Immature natural killer cell (primary cell): ENCODE measurements around the gene ELMO1. TPM values are rescaled to one million over a fixed set of nuclear protein-coding genes. Genes with fewer than 3 reads are reported as not detected.

Experiments
- DNase-seq, 3 donors: peaks; one replicate each; pipeline ENCODE4 v3.0.0; 2022; ENCODE audit warnings: mixed read lengths in 1 of 3
- H3K27ac Mint-ChIP-seq, 6 donors: one replicate each; pipeline ENCODE4 v1.8.0; 2020; ENCODE audit warnings: mixed read lengths in 6 of 6, mild to moderate bottlenecking in 5 of 6, inconsistent platforms in 4 of 6, moderate library complexity in 3 of 6
- H3K27me3 Mint-ChIP-seq, 3 donors: one replicate each; pipeline ENCODE4 v1.8.0; 2020 to 2021; ENCODE audit warnings: low read depth in 3 of 3, mild to moderate bottlenecking in 3 of 3, mixed read lengths in 3 of 3, moderate library complexity in 3 of 3, inconsistent platforms in 1 of 3
- H3K36me3 Mint-ChIP-seq, 3 donors: one replicate each; pipeline ENCODE4 v1.8.0; 2020; ENCODE audit warnings: mixed read lengths in 3 of 3, inconsistent platforms in 2 of 3, mild to moderate bottlenecking in 2 of 3
- H3K4me1 Mint-ChIP-seq, 2 donors: one replicate each; pipeline ENCODE4 v1.8.0; 2020; ENCODE audit warnings: inconsistent platforms in 2 of 2, mild to moderate bottlenecking in 2 of 2, mixed read lengths in 2 of 2, moderate library complexity in 1 of 2
- H3K4me3 Mint-ChIP-seq, 5 donors: one replicate each; pipeline ENCODE4 v1.8.0; 2020; ENCODE audit warnings: mild to moderate bottlenecking in 5 of 5, mixed read lengths in 5 of 5, inconsistent platforms in 3 of 5, moderate library complexity in 3 of 5
- H3K9me3 Mint-ChIP-seq, 6 donors: one replicate each; pipeline ENCODE4 v1.8.0; 2020; ENCODE audit warnings: mild to moderate bottlenecking in 6 of 6, mixed read lengths in 6 of 6, inconsistent platforms in 4 of 6, moderate library complexity in 3 of 6
- polyA plus RNA-seq, 3 donors: library from polyadenylated mRNA; unstranded; fragments of 300-500 nt; fragmentation: Illumina TruSeq; gene quantifications; one replicate each; pipeline ENCODE4 v1.2.3, GENCODE V29; 2021

The ELMO1 gene
- polyA plus RNA-seq, 3 donors from 2014 or later, result 31.9 to 65.9 (median 53.1) TPM

- H3K4me1 Mint-ChIP-seq, result peaks cover 36 to 58% of the 10 kb centered on the region in 2 donors
- H3K36me3 Mint-ChIP-seq, result no peaks in the 10 kb centered on the region
- no peaks in the 10 kb centered on the region for H3K9me3 Mint-ChIP-seq
- no peak for DNase-seq
- H3K4me3 Mint-ChIP-seq, result no peak overlapping the region
- H3K27ac Mint-ChIP-seq, result no peak overlapping the region
- peaks cover 0 to under 1% (median 0%) of the 10 kb centered on the region in 3 donors for H3K27me3 Mint-ChIP-seq
Measured at GRCh38 chr7:37283716-37284115, 164.9 kb downstream of the ELMO1 start.

GRCh38 chr7:37282927-37283326 lies 165.7 kb downstream of the ELMO1 start:
- H3K36me3 Mint-ChIP-seq, result no peaks in the 10 kb centered on the region
- H3K4me3 Mint-ChIP-seq, result no peak overlapping the region
- H3K4me1 Mint-ChIP-seq, result peaks cover 35 to 61% of the 10 kb centered on the region in 2 donors
- H3K27me3 Mint-ChIP-seq, result peaks cover 0 to 4% (median 0%) of the 10 kb centered on the region in 3 donors
- no peak for DNase-seq
- H3K27ac Mint-ChIP-seq, result no peak overlapping the region
- H3K9me3 Mint-ChIP-seq, result no peaks in the 10 kb centered on the region

- no peaks in the 10 kb centered on the region for H3K36me3 Mint-ChIP-seq
- H3K4me1 Mint-ChIP-seq, result peaks cover 29 to 64% of the 10 kb centered on the region in 2 donors
- H3K27me3 Mint-ChIP-seq, result peaks cover 0 to 4% (median 0%) of the 10 kb centered on the region in 3 donors
- no peaks in the 10 kb centered on the region for H3K9me3 Mint-ChIP-seq
- no peak overlapping the region for H3K4me3 Mint-ChIP-seq
- DNase-seq, result no peak
- H3K27ac Mint-ChIP-seq, result peak overlapping the region in 2 of 6 donors; percentile 13 to 60
Measured at GRCh38 chr7:37282093-37282444, 166.6 kb downstream of the ELMO1 start.

- H3K36me3 Mint-ChIP-seq, result no peaks in the 10 kb centered on the region
- H3K4me3 Mint-ChIP-seq, result no peak overlapping the region
- peak overlapping the region in 1 of 6 donors; percentile 60 for H3K27ac Mint-ChIP-seq
- DNase-seq, result no peak
- H3K27me3 Mint-ChIP-seq, result peaks cover 0 to 4% (median 0%) of the 10 kb centered on the region in 3 donors
- H3K9me3 Mint-ChIP-seq, result no peaks in the 10 kb centered on the region
- H3K4me1 Mint-ChIP-seq, result peaks cover 28 to 64% of the 10 kb centered on the region in 2 donors
Measured at GRCh38 chr7:37281368-37282092, 167.1 kb downstream of the ELMO1 start.

GRCh38 chr7:37277513-37277912 lies 171.2 kb downstream of the ELMO1 start:
- Mint-ChIP-seq H3K36me3 (no peaks in the 10 kb centered on the region), H3K9me3 (no peaks in the 10 kb centered on the region), H3K4me1 (peaks cover 18 to 63% of the 10 kb centered on the region in 2 donors), H3K4me3 (no peak overlapping the region), H3K27ac (no peak overlapping the region), H3K27me3 (peaks cover 0 to 4% (median 0%) of the 10 kb centered on the region in 3 donors)
- no peak for DNase-seq

DNA sequence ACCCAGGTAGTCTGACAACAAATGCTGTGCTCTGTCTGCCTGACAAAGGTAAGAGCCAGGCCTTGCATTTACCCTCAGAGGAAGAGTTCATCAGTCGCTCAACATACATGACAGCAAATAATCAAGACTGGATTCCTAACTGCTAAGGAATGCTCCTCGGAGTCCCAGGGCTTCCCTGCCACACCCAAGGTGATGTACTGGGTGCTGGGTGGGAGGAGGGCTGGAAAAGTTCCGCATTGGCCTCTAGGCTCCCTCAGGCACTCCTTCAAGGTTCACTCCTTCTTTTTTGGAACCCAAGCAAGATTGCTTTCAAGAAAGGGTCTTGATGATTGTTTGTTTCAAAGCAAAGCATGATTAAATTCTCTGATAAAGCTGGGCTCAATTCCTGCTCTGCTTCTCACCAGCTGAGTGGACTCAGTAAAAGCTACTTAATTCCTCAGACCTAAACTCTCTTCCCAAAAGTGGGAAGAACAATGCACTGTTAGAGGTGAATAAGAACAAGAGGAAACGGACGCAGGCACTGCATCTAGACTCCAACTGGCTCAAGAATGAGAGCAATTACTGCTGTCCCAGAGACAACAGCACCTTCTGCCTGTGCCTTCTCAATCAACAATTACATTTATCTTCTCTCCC lies 173.5 kb downstream of the ELMO1 start:
- no peaks in the 10 kb centered on the region for H3K9me3 Mint-ChIP-seq
- H3K4me1 Mint-ChIP-seq, result peaks cover 22 to 63% of the 10 kb centered on the region in 2 donors
- peaks cover 3 to 9% (median 5%) of the 10 kb centered on the region in 3 donors for H3K36me3 Mint-ChIP-seq
- H3K27ac Mint-ChIP-seq, result no peak overlapping the region
- no peak overlapping the region for H3K4me3 Mint-ChIP-seq
- H3K27me3 Mint-ChIP-seq, result peaks cover 0 to 4% (median 0%) of the 10 kb centered on the region in 3 donors
- DNase-seq, result no peak

- DNase-seq, result no peak
- Mint-ChIP-seq H3K27me3 (peaks cover 0 to 4% (median 0%) of the 10 kb centered on the region in 3 donors), H3K4me3 (no peak overlapping the region), H3K9me3 (no peaks in the 10 kb centered on the region), H3K27ac (peak overlapping the region in 1 of 6 donors; percentile 34), H3K36me3 (peaks cover 5 to 9% (median 7%) of the 10 kb centered on the region in 3 donors), H3K4me1 (peaks cover 22 to 57% of the 10 kb centered on the region in 2 donors)
Measured at GRCh38 chr7:37273891-37274290, 174.8 kb downstream of the ELMO1 start.

DNA sequence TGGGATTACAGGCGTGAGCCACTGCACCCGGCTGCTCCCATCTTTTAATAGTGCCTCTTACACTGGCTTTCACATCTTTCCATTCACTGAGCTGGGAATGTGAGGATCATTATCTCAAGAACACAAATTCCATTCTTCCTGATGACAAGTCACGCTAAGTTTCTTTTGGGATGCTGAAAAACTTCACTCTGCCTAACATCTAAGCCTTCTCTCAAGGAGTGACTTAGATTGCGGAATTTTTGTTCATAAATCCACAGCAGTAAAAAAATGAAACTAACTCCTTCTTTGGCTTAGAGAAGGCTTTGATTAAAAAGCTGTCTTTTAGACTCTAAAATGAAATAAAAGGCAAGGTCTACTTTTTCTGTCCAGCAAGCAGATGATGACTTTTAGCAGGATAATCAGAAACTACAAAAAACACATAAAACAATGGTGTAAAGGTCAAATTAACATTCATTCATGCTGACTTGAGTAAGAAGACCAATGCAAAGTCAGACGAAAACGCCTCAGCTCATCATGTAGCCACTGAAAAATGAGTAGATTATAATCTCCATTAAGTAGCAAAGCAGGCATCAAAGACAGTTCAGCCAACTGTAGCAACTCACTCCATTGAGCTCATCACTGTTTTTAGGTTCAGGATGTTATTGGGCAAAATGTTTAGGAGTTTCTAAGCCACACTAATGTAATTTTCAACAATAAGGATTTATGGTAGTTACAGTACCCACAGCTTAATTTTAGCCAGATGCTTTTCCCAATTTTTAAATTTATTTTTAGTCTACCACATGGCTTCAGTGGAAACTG lies 178.8 kb downstream of the ELMO1 start:
- Mint-ChIP-seq H3K9me3 (no peaks in the 10 kb centered on the region), H3K4me1 (peaks cover 30 to 42% of the 10 kb centered on the region in 2 donors), H3K27me3 (no peaks in the 10 kb centered on the region), H3K27ac (no peak overlapping the region), H3K36me3 (peaks cover 5 to 14% (median 7%) of the 10 kb centered on the region in 3 donors), H3K4me3 (no peak overlapping the region)
- DNase-seq, result no peak

- Mint-ChIP-seq H3K27me3 (no peaks in the 10 kb centered on the region), H3K4me1 (peaks cover 24 to 34% of the 10 kb centered on the region in 2 donors), H3K27ac (no peak overlapping the region), H3K4me3 (no peak overlapping the region), H3K9me3 (no peaks in the 10 kb centered on the region), H3K36me3 (peaks cover 5 to 14% (median 7%) of the 10 kb centered on the region in 3 donors)
- no peak for DNase-seq
Measured at GRCh38 chr7:37267251-37267650, 181.4 kb downstream of the ELMO1 start.

- Mint-ChIP-seq H3K27ac (no peak overlapping the region), H3K27me3 (no peaks in the 10 kb centered on the region), H3K36me3 (peaks cover 0 to 5% (median 4%) of the 10 kb centered on the region in 3 donors), H3K9me3 (no peaks in the 10 kb centered on the region), H3K4me3 (no peak overlapping the region), H3K4me1 (peaks cover 21 to 27% of the 10 kb centered on the region in 2 donors)
- DNase-seq, result no peak
Measured at GRCh38 chr7:37265876-37266275, 182.8 kb downstream of the ELMO1 start.

GRCh38 chr7:37265006-37265405 lies 183.7 kb downstream of the ELMO1 start:
- Mint-ChIP-seq H3K27me3 (no peaks in the 10 kb centered on the region), H3K4me1 (peaks cover 23 to 26% of the 10 kb centered on the region in 2 donors), H3K27ac (peak overlapping the region in 1 of 6 donors; percentile 1), H3K36me3 (peaks cover 0 to 5% (median 4%) of the 10 kb centered on the region in 3 donors), H3K4me3 (no peak overlapping the region), H3K9me3 (no peaks in the 10 kb centered on the region)
- no peak for DNase-seq

GRCh38 chr7:37262181-37262580 lies 186.5 kb downstream of the ELMO1 start:
- DNase-seq, result no peak
- H3K36me3 Mint-ChIP-seq, result peaks cover 0 to 8% (median 0%) of the 10 kb centered on the region in 3 donors
- H3K27ac Mint-ChIP-seq, result no peak overlapping the region
- peaks cover 32 to 45% of the 10 kb centered on the region in 2 donors for H3K4me1 Mint-ChIP-seq
- no peak overlapping the region for H3K4me3 Mint-ChIP-seq
- no peaks in the 10 kb centered on the region for H3K9me3 Mint-ChIP-seq
- H3K27me3 Mint-ChIP-seq, result no peaks in the 10 kb centered on the region

DNA sequence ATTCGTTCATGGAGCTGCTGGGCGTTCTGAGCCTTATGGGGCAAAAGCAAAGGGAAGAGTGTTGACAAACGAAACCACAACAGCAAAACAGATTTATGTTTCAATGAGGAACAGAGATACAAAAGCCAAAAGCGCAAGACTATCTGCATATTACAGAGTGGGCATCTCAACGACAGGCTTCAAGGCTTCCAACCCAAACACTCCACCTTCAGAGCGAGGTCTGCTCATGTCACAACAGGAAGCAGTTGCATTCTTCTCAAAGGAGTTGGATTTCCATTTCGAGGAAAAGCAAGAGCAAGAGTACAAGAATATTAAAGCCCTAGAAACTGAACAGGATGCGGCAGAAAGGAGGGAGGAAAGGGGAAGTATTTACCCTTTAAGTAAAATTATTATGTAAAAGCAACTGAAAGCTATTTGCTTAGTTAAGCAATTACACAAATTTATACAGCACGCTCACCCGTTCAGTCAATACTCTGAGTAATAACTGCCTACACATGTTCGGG lies 189.3 kb downstream of the ELMO1 start:
- Mint-ChIP-seq H3K4me3 (no peak overlapping the region), H3K27ac (peak overlapping the region in 3 of 6 donors; percentile 4 to 30 (median 20)), H3K27me3 (no peaks in the 10 kb centered on the region), H3K9me3 (no peaks in the 10 kb centered on the region), H3K36me3 (peaks cover under 1 to 8% (median 5%) of the 10 kb centered on the region in 3 donors), H3K4me1 (peaks cover 29 to 43% of the 10 kb centered on the region in 2 donors)
- no peak for DNase-seq
